Smooth muscle cell (in vitro differentiated cells): ENCODE data around the gene UNKL. TPM values are rescaled to one million over a fixed set of nuclear protein-coding genes. Genes with fewer than 3 reads are reported as not detected.

ENCODE experiments used
- DNase-seq: peaks from one replicate; lab custom pipeline; 2025; ENCODE audit not compliant: unreplicated experiment; lab: John Stamatoyannopoulos, UW
- H2AFZ ChIP-seq: fragments of 200-600 bp; sonication (generic); 2 replicates; pipeline ENCODE4 v1.6.0; 2016; ENCODE audit warnings: antibody characterized with exemption, low read depth, mild to moderate bottlenecking
- H3F3A ChIP-seq: fragments of 200-600 bp; sonication (generic); 2 replicates; pipeline ENCODE4 v1.6.0; 2017; ENCODE audit warnings: antibody characterized with exemption, low read depth
- H3K27ac ChIP-seq: fragments of 200-600 bp; sonication (generic); 2 replicates; pipeline ENCODE4 v1.5.1; 2016; ENCODE audit warnings: low read depth, mild to moderate bottlenecking
- H3K27me3 ChIP-seq: fragments of 200-600 bp; sonication (generic); 2 replicates; pipeline ENCODE4 v1.6.1; 2016; ENCODE audit warnings: low read depth, mild to moderate bottlenecking
- H3K36me3 ChIP-seq: fragments of 200-600 bp; sonication (generic); 2 replicates; pipeline ENCODE4 v1.5.1; 2016; ENCODE audit warnings: low read depth
- H3K4me1 ChIP-seq: fragments of 200-600 bp; sonication (generic); 2 replicates; pipeline ENCODE4 v1.5.1; 2016; ENCODE audit warnings: low read depth
- H3K4me2 ChIP-seq: fragments of 200-600 bp; sonication (generic); 2 replicates; pipeline ENCODE4 v1.6.0; 2016; ENCODE audit warnings: mild to moderate bottlenecking
- H3K4me3 ChIP-seq: fragments of 200-600 bp; sonication (generic); 2 replicates; pipeline ENCODE4 v1.5.1; 2016; ENCODE audit warnings: mild to moderate bottlenecking
- H3K79me2 ChIP-seq: fragments of 200-600 bp; sonication (generic); 2 replicates; pipeline ENCODE4 v1.6.0; 2016; ENCODE audit warnings: low read depth, mild to moderate bottlenecking
- H3K9ac ChIP-seq: fragments of 200-600 bp; sonication (generic); 2 replicates; pipeline ENCODE4 v1.6.0; 2016; ENCODE audit warnings: low read depth
- H3K9me3 ChIP-seq: fragments of 200-600 bp; sonication (generic); replicated peaks from 2 replicates; pipeline ENCODE4 v1.5.1; 2016; ENCODE audit warnings: low read depth
- H4K20me1 ChIP-seq: fragments of 200-600 bp; sonication (generic); 2 replicates; pipeline ENCODE4 v1.6.0; 2016; ENCODE audit warnings: low read depth
- CTCF ChIP-seq: fragments of 200-600 bp; sonication (generic); IDR thresholded peaks from 2 replicates; pipeline ENCODE4 v1.5.1; 2017; ENCODE audit warnings: borderline replicate concordance, mild to moderate bottlenecking, antibody characterized with exemption; ENCODE audit not compliant: insufficient read depth, poor library complexity, severe bottlenecking
- whole genome bisulfite sequencing: methylation state at CpG from one replicate; pipeline ENCODE4 v1.1.7; 2016; ENCODE audit warnings: low lambda C conversion rate; 5-methylcytosine and 5-hydroxymethylcytosine counted together
- polyA plus RNA-seq: library from polyadenylated mRNA; unstranded; fragments of >200 nt; fragmentation: Nextera tagmentation; extraction: Ambion mirVana; gene quantifications from 2 replicates; pipeline ENCODE4 v1.2.1, GENCODE V29; 2016
- total RNA-seq: library from RNA; depleted of rRNA; stranded (reverse); fragments of >200 nt; gene quantifications from 2 replicates; pipeline ENCODE4 v1.2.3, GENCODE V29; 2014

The UNKL gene
- total and polyA plus RNA-seq, 2 experiments from 2014 or later = 5.2 to 6.2 TPM

GRCh38 chr16:1371054-1371978 is 43.2 kb downstream of the UNKL start:
- H3K9me3 ChIP-seq = no peaks in the 10 kb centered on the region
- H3K4me1 ChIP-seq = no peaks in the 10 kb centered on the region
- no peak overlapping the region for H3K9ac ChIP-seq
- DNase-seq = no peak
- H3K4me3 ChIP-seq = no peak overlapping the region
- H3F3A ChIP-seq = no peaks in the 10 kb centered on the region
- WGBS = 96% methylated on average over 28 of the region's 33 CpGs
- H2AFZ ChIP-seq = no peak overlapping the region
- no peaks in the 10 kb centered on the region for H3K79me2 ChIP-seq
- H3K27me3 ChIP-seq = no peaks in the 10 kb centered on the region
- H4K20me1 ChIP-seq = peaks cover under 1% of the 10 kb centered on the region
- no peaks in the 10 kb centered on the region for H3K36me3 ChIP-seq
- H3K27ac ChIP-seq = no peak overlapping the region
- no peak overlapping the region for H3K4me2 ChIP-seq
- no peak for TF ChIP-seq CTCF

GRCh38 chr16:1367486-1368174 is 46.9 kb downstream of the UNKL start:
- H3K4me2 ChIP-seq = no peak overlapping the region
- no peak overlapping the region for H2AFZ ChIP-seq
- H3K36me3 ChIP-seq = no peaks in the 10 kb centered on the region
- H4K20me1 ChIP-seq = peaks cover 13% of the 10 kb centered on the region
- H3K79me2 ChIP-seq = no peaks in the 10 kb centered on the region
- H3K27ac ChIP-seq = no peak overlapping the region
- H3K9me3 ChIP-seq = no peaks in the 10 kb centered on the region
- no peak for TF ChIP-seq CTCF
- H3K9ac ChIP-seq = no peak overlapping the region
- no peaks in the 10 kb centered on the region for H3F3A ChIP-seq
- H3K27me3 ChIP-seq = no peaks in the 10 kb centered on the region
- H3K4me3 ChIP-seq = no peak overlapping the region
- DNase-seq = no peak
- H3K4me1 ChIP-seq = no peaks in the 10 kb centered on the region
- 91% methylated on average over 18 of the region's 27 CpGs for WGBS

GRCh38 chr16:1366712-1367299 is 47.7 kb downstream of the UNKL start:
- TF ChIP-seq CTCF = no peak
- no peaks in the 10 kb centered on the region for H3K27me3 ChIP-seq
- no peaks in the 10 kb centered on the region for H3K4me1 ChIP-seq
- H2AFZ ChIP-seq = no peak overlapping the region
- no peak overlapping the region for H3K27ac ChIP-seq
- H3K79me2 ChIP-seq = no peaks in the 10 kb centered on the region
- WGBS = 95% methylated on average over 17 of the region's 24 CpGs
- H4K20me1 ChIP-seq = peaks cover 15% of the 10 kb centered on the region
- DNase-seq = no peak
- no peaks in the 10 kb centered on the region for H3K9me3 ChIP-seq
- no peak overlapping the region for H3K4me3 ChIP-seq
- no peaks in the 10 kb centered on the region for H3K36me3 ChIP-seq
- no peak overlapping the region for H3K9ac ChIP-seq
- H3K4me2 ChIP-seq = no peak overlapping the region
- no peaks in the 10 kb centered on the region for H3F3A ChIP-seq
